SW 1271 (cell line): ENCODE measurements around the gene FBXL2.

Experiments used
- DNase-seq, 2 experiments: peaks; one replicate each; lab custom pipeline; 2025; lab: John Stamatoyannopoulos, UW

FBXL2 gene, protein sequence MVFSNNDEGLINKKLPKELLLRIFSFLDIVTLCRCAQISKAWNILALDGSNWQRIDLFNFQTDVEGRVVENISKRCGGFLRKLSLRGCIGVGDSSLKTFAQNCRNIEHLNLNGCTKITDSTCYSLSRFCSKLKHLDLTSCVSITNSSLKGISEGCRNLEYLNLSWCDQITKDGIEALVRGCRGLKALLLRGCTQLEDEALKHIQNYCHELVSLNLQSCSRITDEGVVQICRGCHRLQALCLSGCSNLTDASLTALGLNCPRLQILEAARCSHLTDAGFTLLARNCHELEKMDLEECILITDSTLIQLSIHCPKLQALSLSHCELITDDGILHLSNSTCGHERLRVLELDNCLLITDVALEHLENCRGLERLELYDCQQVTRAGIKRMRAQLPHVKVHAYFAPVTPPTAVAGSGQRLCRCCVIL

DNA sequence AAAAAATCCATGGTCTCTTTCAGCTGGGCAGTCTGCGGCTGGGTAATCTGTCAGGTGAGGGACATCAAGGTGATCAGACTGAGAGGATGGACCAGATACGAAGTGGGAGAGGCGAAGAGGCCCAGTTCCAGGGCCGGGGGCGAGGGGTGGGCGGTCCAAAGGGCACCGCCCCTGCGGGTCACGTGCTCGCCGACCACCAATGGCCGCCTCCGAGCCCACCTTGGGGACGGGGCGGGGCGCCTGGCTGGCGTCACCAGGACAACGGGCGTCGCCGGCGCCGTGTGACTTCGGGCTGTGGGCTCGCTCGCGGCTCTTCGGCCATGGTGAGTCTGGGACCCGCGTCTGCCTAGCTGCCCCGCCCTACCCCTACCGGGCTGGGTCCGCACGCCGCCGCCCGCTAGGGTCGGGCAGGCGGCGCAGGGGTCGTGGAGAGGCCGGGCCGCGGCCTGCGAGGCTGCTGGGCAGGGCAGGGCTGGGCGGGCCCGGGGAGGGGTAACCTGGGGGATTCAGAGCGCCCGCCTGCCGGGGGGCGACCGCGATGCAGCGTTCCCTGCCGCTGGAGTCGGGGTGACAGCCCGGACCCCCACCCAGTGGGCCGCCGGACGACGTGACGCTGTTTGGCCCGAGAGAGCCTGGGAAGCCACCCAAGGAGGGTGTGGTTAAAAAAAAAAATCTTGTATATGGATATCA lies at the start of gene FBXL2:
Gene FBXL2 (plus strand): TSS at position 250 of the 690 bp plus-strand sequence. CDS start 71 bp downstream, at position 321.
- peak; percentile 61 to 79 for DNase-seq

DNA sequence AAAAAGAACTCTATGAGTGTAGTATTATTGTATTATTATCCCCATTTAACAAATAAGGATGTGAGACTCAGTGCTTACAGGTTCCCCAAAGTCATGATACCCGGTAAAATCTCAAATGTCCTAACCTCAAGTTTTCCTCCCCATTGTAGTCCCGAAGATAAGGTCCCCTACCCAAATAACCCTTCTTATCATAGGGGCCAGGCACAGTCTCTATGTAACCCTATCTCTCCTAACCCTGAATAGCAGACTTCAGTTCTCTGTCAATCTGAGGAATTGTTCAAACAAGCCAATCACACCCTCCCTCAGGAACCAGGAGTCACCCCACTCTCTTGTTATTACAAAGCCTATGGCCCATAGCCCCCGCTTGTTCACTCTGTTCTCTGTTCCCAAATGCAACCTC lies 48.2 kb upstream of the FBXL2 start:
- DNase-seq, result no peak

DNA sequence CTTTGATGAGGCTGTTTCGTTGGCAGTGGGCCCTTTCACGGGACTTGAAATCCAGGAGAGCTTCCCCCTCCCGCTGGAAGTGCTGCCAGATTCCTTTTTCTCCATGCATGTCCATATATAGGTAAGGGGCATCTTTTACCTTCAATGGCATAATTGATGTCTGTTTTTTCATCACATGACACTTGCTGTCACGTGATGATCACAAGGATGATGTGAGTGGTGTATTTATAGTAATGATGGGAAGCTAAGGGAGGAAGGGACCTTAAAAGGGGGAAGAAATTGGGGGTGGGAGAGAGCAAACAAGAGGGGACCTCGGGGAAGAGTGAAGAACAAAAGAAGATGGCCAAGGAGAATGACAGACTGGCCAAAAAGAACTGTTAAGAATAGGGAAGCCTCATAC lies 47.3 kb upstream of the FBXL2 start:
- DNase-seq, result no peak

DNA sequence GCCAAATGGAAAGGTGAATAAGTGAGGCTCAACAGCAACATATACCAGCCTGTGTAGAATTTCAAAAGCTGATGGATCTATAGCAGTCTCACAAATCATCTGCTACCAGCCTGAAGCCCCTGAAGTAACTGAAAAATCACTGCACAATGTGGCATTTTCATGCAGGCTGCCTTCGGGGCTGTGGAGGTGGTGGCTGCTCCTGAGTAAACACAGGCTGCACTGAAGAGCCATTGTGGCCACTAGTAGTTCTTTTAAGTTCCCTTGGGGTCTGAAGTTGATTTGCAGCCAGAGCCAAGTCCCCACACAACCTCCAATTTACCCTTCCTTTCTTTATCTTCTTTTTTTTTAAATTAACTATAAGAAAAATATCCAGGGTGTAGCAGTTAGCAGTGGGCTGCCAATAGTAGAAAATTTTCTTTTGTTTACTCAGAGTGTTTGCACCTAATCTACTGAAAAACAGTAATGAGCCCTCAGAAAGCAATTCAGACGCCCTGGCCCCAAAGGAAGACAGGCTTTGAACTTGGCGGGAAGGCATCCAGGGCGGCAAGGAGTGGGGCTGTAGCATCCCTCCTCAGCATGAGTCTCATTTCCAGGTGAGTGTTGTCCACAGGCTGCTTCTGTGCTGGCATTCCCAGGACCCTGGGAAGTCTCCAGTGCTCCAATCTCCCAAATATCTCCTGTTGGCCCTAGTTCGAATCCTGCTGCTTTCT lies 45.3 kb upstream of the FBXL2 start:
- no peak for DNase-seq

DNA sequence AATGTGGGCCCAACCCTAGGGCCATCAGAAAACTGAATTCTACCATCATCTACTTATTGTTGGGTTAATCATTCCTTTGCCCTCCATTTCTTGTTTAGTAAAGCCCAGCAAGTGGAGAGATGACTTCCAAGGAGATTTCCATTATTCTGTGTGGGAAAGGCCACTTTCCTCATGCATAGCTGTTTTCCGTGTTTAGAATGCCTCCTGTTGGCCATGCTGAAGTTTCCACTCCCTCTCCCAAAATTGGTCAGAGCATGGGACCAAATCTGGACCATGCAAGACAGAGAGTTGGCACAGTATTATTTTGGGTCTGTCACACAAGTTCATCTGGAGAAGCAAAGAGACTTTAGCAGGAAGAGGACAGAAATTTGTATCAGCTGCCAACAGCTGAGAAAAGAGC lies 43.4 kb upstream of the FBXL2 start:
- no peak for DNase-seq

DNA sequence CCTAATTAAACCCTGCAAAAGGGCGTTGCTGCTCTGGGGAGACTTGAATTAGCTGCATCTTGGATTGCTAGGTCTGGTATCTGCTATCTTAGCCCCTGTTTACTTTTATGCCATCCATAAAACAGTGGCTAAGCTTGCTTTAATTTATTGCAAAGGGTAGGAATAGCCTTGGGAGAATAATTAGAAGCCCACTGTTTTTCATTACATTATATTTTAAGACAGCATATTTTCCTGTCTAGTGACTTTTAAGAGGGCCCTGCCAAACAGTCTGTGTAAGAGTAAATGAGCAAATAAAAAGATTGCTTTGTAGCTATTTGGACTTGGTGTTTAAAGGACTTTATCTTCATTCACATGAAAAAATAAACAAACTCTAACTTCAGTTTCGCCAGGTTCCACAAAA lies 41.2 kb upstream of the FBXL2 start:
- no peak for DNase-seq

DNA sequence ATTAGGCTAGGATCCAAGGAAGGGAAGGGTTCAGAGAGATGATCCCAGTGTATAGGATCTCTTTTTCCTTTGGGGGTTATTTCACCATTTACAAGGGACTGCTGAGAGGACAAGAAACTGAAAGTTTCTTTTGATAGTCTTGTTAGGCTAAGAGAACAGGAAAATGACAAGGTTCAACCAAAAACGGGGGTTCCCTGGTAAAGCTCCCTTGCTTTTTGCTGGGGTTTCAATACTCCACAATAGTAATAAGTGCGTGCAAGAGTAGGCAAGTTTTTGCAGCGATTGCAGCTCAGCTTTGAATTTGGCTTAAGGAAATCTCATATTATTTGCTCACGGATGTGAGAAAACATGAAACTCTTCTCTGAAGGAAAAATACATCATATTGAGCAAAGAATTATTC lies 39.8 kb upstream of the FBXL2 start:
- DNase-seq, result no peak

DNA sequence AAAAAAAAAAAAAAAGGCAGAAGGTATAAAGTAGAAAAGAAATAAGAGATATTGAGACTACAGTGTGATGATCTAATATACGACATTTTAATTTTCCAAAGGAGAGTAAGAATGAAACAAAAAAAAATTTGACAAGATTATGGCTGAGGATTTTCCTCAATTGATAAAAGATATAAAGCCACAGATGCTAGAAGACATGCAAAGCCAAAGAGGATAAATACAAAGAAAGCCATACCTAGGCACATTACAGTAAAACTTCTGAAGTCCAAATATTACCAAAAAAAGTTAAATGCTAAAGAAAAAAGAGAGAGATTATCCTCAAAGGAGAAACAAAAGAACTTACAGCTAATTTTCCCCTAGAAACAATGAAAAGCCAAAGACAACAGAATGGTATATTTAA lies 38.3 kb upstream of the FBXL2 start:
- no peak for DNase-seq

DNA sequence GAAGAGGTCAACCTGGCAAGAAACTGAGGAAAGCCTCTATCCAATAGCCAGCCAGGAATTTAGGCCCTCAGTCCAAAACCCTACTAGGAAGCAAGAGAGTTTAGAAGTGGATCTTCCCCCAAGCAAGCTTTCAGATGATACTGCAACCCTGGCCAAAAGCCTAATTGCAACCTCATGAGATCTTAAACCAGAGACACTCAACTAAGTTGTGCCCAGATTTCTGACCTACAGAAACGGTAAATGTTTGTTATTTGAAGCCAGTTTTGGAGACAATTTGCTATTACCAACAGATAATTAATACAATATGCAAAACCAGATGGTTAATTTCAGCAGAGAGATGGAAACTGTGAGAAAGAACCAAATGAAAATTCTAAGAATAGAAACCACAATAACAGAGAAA lies 37.0 kb upstream of the FBXL2 start:
- DNase-seq, result no peak

DNA sequence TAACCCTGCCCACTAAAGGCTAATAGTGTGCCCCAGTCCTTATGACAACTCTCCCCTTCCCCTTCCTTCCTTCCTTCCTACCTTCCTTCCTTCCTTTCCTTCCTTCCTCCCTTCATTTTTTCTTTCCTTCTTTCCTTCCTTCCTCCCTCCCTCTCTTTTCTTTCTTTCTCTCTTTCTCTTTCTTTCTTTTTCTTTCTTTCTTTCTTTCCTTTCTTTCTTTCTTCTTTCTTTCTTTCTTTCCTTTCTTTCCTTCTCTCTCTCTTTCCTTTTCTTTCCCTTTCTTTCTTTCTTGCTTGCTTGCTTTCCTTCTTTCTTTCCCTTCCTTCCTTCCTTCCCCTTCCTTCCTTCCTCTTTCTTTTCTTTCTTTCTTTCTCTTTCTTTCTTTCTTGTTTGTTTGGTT lies 30.5 kb upstream of the FBXL2 start:
- no peak for DNase-seq

DNA sequence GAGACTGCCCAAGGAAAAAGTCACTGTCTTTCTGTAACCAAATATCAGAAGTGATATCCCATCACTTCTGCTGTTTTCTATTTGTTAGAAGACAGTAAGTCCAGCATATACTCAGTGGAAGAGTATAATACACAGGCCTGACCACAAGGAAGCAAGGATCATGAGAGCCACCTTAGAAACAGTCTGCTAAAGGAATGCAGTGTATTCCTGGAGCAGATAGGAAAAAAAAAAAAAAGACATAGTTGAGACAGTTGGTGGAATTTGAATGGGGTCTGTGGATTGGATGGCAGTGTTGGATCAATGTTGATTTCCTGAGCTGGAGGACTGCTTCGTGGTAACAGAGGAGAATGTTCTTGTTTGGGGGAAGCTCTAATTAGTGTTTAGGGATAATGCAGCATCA lies 26.5 kb upstream of the FBXL2 start:
- DNase-seq, result no peak

DNA sequence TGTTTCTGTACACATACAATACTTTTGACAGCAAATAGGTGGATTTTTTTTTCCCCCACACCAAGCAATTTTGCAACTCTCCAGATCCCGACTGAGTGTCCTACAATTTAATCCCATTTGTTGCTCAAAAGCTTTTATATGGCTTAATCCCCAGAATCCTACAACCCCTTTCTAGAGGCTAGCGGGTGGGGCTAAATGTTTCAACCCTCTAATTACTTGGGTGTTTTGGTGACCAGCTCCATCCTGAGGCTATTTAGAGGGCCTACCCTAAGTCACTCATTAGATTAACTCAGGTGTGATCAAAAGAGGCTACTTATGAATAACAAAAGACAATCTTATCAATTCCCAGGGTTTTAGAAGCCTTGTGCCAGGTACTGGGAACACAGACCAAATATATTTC lies 21.0 kb upstream of the FBXL2 start:
- no peak for DNase-seq

DNA sequence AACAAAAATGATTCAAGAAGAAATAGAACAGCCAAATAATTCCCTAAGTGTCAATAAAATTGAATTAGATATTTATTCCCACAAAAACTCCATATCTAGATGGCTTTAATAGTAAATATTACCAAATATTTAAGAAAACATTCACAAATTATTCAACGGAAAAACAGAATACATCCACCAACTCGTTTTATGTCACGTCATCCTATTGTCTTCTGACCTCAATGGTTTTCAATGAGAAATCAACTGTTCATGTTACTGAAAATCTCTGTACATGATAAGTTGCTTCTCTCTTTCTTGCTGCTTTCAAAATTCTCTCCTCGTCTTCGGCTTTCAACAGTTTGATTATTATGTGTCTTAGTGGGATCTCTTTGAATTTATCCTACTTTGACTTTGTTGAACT lies 17.1 kb upstream of the FBXL2 start:
- DNase-seq, result no peak

DNA sequence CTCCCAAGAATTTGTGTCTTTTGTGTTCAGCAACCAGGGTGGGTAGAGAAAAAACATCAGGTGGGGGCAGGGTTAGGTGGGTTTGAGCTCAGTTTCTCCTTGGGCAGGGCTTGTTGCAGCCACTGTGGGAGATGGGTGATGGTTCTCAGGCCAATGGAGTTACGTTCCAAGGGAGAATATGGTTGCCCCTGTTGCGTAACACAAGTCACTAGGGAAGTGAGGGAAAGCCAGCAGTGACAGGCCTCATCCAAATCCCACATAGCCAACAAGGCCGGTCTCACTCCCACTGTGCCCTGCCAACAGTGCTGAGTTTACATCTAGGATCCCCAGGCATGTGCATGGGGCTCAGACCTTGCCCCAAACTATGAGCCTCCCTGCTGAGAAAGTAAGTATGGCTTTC lies 7.9 kb upstream of the FBXL2 start:
- no peak for DNase-seq

DNA sequence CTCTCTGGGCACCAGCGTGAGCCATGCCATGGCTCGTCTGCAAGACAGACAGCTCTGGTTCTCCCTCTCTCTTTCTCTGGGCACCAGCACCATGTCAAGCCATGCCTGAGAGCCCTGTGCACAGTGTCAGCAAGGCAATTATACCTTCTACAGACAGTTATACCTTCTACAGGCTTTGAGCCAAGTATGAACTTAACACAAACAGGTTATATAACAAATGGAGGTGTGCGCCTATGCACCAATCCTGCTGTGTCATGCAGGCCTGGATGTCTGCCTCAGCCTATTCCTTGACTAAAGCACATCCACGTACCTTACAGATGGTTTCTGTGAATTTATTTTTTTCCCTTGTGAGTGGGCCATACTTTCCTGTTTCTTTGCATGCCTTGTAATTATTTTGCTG lies 5.9 kb upstream of the FBXL2 start:
- no peak for DNase-seq

DNA sequence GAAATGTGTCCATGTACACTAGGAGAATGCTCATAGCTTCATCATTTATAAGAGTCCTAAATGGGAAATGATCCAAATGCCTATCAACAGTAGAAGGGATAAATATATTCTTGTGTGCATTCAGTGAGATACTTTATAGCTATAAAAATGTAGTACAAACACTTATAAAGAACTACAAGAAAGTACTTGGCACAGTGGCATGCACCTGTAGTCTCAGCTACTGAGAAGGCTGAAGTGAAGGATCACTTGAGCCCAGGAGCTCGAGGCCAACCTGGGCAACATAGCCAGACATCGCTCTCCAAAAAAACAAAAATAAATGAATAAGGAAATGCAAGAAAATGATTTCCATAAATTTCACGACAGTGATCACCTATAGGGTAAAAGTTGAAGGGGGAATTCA lies 3.6 kb upstream of the FBXL2 start:
- DNase-seq, result no peak

DNA sequence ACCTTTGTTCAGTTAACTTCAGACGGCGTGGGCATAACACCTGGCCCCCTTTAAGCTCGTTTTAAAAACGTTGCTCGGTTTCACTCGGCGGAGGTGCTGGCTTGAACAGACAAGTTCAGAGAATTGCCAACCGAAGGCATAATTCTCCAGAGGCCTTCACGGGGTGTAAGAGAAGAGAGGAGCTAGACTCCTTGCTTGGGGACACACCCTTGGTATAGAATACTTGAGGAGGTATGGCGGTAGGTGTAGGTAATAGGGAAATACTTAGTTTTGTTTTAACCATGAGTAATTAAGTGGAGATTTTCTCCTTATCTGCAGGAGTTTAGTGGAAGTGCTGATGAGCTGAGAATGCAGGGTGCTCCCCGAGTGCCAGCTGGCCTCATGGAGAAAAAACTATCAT lies 921 bp downstream of the FBXL2 start:
- peak in 1 of 2 experiments; percentile 29 for DNase-seq

DNA sequence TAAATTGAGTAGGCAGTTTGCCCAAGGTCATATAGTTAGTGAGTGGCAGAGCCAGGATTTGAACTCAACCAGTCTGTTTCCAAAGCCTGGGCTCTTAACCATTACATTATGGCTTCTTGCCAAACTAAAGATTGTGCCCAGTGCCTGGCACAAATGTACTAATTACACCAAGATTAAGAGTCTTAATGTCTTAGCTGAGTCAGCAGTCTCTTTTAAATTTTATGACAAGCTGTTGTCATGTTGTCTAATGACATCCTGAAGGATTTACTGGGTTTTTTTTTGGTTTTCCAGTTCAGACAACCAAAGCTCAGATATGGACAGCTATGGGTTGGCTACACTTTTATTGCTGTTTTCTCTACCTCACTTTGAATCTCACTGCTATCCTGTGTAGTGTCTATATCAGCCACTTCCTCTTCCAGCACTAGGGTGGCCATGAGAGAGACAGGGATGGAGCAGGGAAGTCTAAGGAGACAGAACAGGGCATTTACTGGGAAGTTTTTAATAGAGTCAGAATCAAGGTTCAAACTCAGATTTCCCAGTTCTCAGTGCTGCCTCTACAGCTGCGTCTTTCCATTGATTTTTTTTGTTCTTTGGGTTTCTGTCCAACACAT lies 10.5 kb downstream of the FBXL2 start:
- no peak for DNase-seq

DNA sequence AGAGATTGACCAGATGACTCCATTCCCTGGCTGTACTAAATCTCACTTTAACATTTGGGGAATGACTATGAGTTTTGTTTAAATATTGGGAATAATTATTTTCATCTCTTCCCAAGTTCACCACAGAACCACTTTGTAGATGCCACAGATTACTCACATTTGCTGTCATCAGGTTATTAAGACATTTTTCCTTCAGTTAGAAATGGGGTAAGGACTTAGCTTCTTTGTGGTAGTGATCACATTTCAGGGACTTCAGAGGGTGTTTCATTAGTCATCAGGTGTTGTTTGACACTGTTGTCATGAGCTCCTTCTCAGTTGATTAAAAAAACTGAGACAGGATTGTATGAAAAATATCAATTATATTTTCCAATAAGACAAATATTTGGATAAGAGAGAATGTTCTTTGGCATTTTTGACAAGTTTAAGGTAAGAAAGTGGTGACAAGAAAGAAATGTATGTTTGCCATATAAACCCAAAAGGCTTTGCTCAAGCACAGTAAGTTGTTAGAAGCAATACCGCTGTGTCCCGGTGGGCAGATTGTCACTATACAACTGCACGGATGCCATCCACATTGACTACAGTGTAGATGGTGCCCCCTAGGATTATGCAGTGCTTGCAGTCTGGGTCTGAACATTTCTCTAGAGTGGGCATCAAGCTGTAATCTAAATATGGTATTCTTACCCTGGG lies 22.3 kb downstream of the FBXL2 start:
- DNase-seq, result peak; percentile 48 to 83

DNA sequence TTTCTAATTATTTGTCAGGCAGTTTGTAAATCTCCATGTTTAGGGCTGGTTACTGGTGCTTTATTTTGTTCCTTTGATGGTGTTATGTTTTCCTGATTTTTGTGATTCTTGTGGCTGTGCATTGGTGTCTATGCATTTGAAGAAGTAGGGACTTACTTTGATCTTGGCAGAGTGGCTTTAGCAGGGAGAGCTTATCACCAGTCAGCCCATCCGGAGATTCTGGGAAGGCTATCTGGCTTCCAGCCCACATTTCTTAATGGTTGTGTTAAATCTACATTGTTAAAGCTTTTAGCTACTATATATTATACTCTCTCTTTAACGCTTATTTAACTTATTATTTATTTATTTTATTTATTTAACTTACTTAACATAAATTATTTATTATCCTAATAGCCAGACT lies 35.1 kb downstream of the FBXL2 start:
- DNase-seq, result no peak

DNA sequence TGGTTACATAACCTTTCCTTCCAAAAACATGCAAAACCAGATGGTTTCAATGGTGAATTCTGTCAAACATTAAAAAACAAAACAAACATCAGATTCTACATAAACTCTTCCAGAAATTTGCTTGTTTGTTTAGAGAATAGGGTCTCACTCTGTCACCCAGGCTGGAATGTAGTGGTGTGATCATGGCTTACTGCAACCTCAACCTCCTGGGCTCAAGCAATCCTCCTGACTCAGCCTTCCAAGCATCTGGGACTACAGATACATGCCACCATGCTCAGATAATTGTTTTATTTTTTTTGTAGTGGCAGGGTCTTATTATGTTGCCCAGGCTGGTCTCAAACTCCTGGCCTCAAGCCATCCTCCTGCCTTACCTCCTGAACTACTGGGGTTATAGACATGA lies 36.1 kb downstream of the FBXL2 start:
- peak; percentile 24 to 60 for DNase-seq

DNA sequence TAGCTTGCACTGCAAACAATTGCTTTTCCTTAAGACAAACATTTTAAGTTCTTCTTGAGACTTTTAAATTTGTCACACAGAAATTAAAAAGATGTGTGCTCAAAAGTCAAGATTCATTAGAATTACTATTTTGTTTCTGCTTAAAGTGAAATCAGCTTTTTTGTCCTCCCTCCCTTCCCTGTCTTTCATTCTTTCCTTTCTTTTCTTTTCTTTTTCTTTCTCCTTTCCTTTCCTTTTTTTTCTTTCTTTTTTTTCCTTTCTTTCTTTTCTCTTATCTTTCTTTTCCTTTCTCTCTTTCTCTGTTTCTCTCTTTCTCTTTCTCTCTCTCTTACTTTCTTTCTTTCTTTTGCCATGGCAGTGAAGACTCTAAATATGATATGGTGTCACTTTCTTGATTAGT lies 37.8 kb downstream of the FBXL2 start:
- DNase-seq, result no peak
